LNCAP (cell line): ENCODE measurements around the gene MINDY4B.

Experiments
- TF ChIP-seq, protein P1 (sequence below): fragments of 450-650 bp; IDR thresholded peaks from 2 replicates; pipeline ENCODE4 v1.5.1; 2017; ENCODE audit warnings: mild to moderate bottlenecking

Gene MINDY4B

DNA sequence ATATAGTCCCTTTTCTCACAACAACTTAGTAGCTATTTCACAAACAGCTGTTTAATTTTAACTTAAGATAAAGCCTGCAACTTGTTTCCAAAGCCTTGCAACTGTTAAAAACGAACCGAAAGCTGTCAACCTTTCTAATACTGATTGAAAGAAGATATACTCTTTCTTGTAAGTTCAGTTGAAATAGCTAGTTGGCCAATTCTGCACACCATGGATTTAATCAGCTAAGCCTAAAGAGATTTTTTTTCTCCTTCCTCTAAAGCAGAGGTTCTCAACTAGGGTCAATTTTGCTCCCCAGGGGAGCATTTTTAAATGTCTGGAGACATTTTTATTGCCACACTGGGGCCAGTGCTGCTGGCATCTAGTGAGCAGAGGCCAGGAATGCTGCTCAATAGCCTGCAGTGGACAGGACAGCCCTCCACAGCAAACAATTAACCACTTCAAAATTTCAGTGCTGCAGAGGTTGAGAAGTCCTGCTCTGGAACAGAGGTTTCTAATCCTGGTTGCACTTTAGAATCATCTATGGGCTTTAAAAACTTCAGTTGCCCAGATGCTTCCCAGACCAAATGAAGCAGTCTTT lies 26.2 kb downstream of the MINDY4B start:
- TF ChIP-seq, protein P1, sequence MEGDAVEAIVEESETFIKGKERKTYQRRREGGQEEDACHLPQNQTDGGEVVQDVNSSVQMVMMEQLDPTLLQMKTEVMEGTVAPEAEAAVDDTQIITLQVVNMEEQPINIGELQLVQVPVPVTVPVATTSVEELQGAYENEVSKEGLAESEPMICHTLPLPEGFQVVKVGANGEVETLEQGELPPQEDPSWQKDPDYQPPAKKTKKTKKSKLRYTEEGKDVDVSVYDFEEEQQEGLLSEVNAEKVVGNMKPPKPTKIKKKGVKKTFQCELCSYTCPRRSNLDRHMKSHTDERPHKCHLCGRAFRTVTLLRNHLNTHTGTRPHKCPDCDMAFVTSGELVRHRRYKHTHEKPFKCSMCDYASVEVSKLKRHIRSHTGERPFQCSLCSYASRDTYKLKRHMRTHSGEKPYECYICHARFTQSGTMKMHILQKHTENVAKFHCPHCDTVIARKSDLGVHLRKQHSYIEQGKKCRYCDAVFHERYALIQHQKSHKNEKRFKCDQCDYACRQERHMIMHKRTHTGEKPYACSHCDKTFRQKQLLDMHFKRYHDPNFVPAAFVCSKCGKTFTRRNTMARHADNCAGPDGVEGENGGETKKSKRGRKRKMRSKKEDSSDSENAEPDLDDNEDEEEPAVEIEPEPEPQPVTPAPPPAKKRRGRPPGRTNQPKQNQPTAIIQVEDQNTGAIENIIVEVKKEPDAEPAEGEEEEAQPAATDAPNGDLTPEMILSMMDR: no peak

DNA sequence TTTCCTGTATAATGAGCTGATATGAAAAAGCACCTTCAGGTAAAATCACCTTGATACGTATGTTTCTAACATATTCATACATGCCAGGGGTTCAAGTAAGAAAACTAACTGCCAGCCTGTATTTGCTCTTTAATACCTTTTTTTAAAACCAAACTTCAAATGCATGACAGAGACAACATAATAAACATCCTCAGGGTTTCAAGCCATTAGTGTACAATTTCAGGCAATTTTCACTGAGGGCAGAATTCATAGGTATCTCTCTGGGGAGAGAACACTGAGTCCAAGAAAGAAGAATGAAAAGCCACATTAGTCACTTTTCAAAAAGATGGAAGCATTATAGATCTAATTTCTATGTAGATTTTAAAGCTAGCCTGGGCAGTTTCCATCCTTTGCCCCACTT lies 26.9 kb downstream of the MINDY4B start:
- TF ChIP-seq, protein P1: no peak

- TF ChIP-seq, protein P1: no peak
Observed at GRCh38 chr3:150877303-150877702, 27.9 kb downstream of the MINDY4B start.

DNA sequence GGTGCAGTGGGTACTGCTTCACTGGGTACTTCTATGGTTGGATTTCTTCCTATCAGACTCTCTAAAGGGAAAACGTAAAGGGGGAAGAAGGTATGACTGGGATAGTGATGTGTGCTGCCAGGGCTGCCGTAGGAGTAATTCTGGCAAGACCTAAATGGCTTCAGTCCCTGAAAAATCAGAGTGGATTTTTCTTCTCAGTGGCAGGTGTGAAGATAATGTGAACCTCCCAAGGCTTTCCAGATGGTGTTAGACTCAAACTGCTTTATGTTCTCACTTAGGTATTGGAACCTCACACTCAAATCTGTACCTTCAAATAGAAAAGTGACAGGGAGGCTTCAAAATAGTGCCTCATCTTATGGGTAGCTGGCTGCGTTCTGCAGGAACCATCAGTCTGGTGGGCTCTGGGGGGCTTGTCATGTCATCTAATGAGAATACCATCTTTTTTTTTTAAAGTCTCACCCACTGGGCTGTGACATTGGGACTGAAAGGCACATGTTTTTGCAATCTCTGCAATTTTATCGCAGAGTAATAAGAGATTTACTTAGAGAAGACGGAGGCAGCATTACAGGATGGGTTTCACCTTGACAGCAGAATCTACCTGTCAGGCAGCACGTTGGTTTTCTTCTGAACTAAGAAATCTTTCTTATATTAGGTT lies 28.5 kb downstream of the MINDY4B start:
- TF ChIP-seq, protein P1: no peak

DNA sequence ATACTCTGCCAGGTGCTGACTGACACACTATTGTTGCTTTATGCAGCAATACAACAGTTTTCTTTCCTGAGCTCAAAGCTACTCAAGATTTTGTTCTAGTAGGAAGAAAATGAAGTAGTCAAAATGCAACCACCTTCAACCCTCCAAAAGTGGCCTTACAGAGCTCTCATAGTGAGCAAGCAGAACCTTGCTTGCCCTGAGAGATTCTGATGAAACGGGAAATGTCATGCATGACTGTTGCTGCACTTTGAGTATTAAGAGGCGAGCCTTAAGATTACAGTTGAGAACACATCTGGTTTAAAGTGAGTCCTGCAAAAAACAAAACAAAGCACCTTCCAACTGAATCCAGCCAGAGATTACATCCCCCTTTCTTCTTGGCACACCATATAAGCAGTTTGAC lies 29.7 kb downstream of the MINDY4B start:
- TF ChIP-seq, protein P1: no peak

DNA sequence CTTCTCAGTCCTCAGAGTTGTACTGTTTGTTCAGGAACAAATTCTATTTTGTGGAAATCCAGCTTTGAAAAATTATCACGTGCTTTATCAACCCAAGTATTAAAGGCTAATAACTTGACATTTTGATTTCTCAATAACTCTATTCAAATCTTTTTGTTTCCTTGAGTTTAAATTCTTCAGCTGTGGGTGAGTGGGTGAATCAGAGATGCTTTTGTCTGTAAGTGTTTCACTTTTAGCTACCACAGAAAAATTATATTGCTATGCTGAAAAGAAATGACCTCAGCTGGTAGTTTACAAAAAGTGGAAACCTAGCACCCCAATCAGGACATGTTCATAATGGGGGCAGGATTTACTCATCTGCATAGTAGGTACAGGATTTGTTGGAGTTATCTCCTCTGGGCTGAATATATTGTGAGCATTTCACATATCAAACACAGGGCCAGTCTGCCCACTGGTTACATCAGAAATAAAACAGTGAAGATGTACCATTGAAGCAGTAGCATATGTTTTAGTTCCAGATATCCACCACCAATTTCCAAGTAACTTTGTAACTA lies 30.5 kb downstream of the MINDY4B start:
- TF ChIP-seq, protein P1: no peak

DNA sequence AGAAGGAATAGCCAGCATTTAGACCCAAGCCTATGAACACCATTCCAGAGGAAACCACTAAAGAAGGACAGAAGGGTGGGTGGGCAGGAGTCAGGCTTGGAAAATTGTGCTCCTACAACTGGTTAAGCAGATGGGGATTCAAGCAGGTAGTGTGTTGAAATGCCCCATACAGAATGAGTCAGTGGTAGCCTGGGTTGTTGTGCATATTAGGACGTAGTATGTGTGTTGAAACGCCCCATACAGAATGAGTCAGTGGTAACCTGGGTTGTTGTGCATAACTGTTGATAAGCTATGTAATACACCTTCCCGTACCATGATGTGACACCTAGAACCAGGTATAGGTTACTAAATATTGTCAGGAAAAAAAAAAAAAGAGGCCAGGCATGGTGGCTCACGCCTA lies 34.0 kb downstream of the MINDY4B start:
- TF ChIP-seq, protein P1: no peak
